SU-DHL-6 (cell line): ENCODE results near the gene PICK1.

Experiments used
- H2AFZ ChIP-seq: fragments of 200-600 bp; sonication (generic); 2 replicates; pipeline ENCODE4 v1.6.1; 2014; ENCODE audit warnings: low read depth, mild to moderate bottlenecking, moderate library complexity, mixed read lengths, antibody characterized with exemption, low read length; ENCODE audit not compliant: severe bottlenecking
- H3F3A ChIP-seq: fragments of 200-600 bp; shearing (Covaris generic); 2 replicates; pipeline ENCODE4 v1.6.0; 2016; ENCODE audit warnings: antibody characterized with exemption, mild to moderate bottlenecking; ENCODE audit not compliant: insufficient read depth
- H3K27ac ChIP-seq: fragments of 200-600 bp; sonication (generic); 2 replicates; pipeline ENCODE4 v1.5.1; 2016; ENCODE audit warnings: low read depth, mild to moderate bottlenecking, low read length, moderate library complexity, mixed read lengths
- H3K27me3 ChIP-seq: fragments of 200-600 bp; sonication (generic), shearing (Covaris generic); 2 replicates; pipeline ENCODE4 v1.6.0; 2014; ENCODE audit warnings: mild to moderate bottlenecking, low read length
- H3K36me3 ChIP-seq: fragments of 200-600 bp; sonication (generic); 2 replicates; pipeline ENCODE4 v1.6.1; 2014; ENCODE audit warnings: mild to moderate bottlenecking, low read length, mixed read lengths
- H3K4me2 ChIP-seq: fragments of 300-600, 200-600 bp; shearing (Covaris generic), sonication (generic); 2 replicates; pipeline ENCODE4 v1.6.0; 2014; ENCODE audit warnings: low read length, low read depth, mild to moderate bottlenecking; ENCODE audit not compliant: poor library complexity, severe bottlenecking
- H3K4me3 ChIP-seq: fragments of 200-600 bp; sonication (generic); 2 replicates; pipeline ENCODE4 v1.5.1; 2014; ENCODE audit warnings: antibody characterized with exemption, low read length, mild to moderate bottlenecking, mixed read lengths; ENCODE audit not compliant: insufficient read depth, poor library complexity, severe bottlenecking
- H3K79me2 ChIP-seq: fragments of 200-600 bp; sonication (generic); 2 replicates; pipeline ENCODE4 v1.6.1; 2014; ENCODE audit warnings: mild to moderate bottlenecking, low read length, moderate library complexity; ENCODE audit not compliant: insufficient read depth
- H3K9ac ChIP-seq: fragments of 200-600 bp; sonication (generic); 2 replicates; pipeline ENCODE4 v1.7.0; 2014; ENCODE audit warnings: mild to moderate bottlenecking, low read length
- H3K9me2 ChIP-seq: fragments of 200-600 bp; sonication (generic); replicated peaks from 2 replicates; pipeline ENCODE4 v1.6.1; 2014; ENCODE audit warnings: low read length; ENCODE audit not compliant: insufficient read depth
- H3K9me3 ChIP-seq: fragments of 200-600 bp; sonication (generic); 2 replicates; pipeline ENCODE4 v1.6.1; 2014; ENCODE audit warnings: low read length, mixed read lengths; ENCODE audit not compliant: insufficient read depth
- H4K20me1 ChIP-seq: fragments of 200-600 bp; sonication (generic); 2 replicates; pipeline ENCODE4 v1.6.1; 2014; ENCODE audit warnings: low read depth, mild to moderate bottlenecking, antibody characterized with exemption, low read length, moderate library complexity, mixed read lengths
- EZH2phosphoT487 ChIP-seq: fragments of 200-600 bp; sonication (generic), shearing (Covaris generic); conservative IDR thresholded peaks from 2 replicates; pipeline ENCODE4 v1.6.1; 2018; ENCODE audit warnings: mild to moderate bottlenecking, antibody characterized with exemption, low read length, moderate library complexity, mixed read lengths
- TF ChIP-seq, protein P1 (sequence below): fragments of 200-600 bp; sonication (generic); IDR thresholded peaks from one replicate; pipeline ENCODE4 v1.5.1; 2017; ENCODE audit warnings: antibody characterized with exemption, mild to moderate bottlenecking, low read length, moderate library complexity; ENCODE audit not compliant: insufficient read depth, poor library complexity, severe bottlenecking

The PICK1 gene

GRCh38 chr22:38023045-38023444 is 34.2 kb upstream of the PICK1 start:
- Histone ChIP-seq H3K9ac (no peak overlapping the region), H3K4me3 (no peak overlapping the region), H3K9me2 (no peaks in the 10 kb centered on the region), H3K27ac (no peak overlapping the region), H3K36me3 (no peaks in the 10 kb centered on the region), H3F3A (no peaks in the 10 kb centered on the region), H3K79me2 (no peaks in the 10 kb centered on the region), H4K20me1 (no peaks in the 10 kb centered on the region), H2AFZ (no peak overlapping the region), H3K27me3 (no peaks in the 10 kb centered on the region), H3K9me3 (no peaks in the 10 kb centered on the region), H3K4me2 (no peak overlapping the region)
- TF ChIP-seq, protein P1, sequence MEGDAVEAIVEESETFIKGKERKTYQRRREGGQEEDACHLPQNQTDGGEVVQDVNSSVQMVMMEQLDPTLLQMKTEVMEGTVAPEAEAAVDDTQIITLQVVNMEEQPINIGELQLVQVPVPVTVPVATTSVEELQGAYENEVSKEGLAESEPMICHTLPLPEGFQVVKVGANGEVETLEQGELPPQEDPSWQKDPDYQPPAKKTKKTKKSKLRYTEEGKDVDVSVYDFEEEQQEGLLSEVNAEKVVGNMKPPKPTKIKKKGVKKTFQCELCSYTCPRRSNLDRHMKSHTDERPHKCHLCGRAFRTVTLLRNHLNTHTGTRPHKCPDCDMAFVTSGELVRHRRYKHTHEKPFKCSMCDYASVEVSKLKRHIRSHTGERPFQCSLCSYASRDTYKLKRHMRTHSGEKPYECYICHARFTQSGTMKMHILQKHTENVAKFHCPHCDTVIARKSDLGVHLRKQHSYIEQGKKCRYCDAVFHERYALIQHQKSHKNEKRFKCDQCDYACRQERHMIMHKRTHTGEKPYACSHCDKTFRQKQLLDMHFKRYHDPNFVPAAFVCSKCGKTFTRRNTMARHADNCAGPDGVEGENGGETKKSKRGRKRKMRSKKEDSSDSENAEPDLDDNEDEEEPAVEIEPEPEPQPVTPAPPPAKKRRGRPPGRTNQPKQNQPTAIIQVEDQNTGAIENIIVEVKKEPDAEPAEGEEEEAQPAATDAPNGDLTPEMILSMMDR: no peak
- TF ChIP-seq EZH2phosphoT487: no peak

DNA sequence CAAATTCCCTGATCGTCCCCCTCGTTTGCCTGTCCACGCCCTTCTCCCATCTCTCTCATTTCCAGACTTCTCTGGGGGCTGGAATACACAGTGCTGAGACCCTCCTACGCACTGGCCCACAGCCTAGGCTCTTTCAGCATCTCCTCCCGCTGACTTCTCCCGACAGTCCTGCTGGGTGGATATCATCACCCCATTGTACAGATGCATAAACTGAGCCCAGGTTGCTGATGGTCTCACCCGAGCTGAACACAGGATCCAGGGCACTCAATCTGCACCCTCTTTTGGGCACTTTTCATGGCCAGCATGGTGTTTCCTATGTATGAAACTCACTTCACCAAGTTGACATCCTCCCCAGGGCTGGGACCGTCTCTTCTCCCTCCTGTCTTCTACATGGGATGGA is 31.7 kb upstream of the PICK1 start:
- Histone ChIP-seq H3K4me2 (no peak overlapping the region), H3K9me3 (no peaks in the 10 kb centered on the region), H2AFZ (no peak overlapping the region), H4K20me1 (no peaks in the 10 kb centered on the region), H3F3A (no peaks in the 10 kb centered on the region), H3K4me3 (no peak overlapping the region), H3K79me2 (no peaks in the 10 kb centered on the region), H3K36me3 (no peaks in the 10 kb centered on the region), H3K27me3 (no peaks in the 10 kb centered on the region), H3K9me2 (no peaks in the 10 kb centered on the region), H3K9ac (no peak overlapping the region), H3K27ac (no peak overlapping the region)
- TF ChIP-seq EZH2phosphoT487: no peak

DNA sequence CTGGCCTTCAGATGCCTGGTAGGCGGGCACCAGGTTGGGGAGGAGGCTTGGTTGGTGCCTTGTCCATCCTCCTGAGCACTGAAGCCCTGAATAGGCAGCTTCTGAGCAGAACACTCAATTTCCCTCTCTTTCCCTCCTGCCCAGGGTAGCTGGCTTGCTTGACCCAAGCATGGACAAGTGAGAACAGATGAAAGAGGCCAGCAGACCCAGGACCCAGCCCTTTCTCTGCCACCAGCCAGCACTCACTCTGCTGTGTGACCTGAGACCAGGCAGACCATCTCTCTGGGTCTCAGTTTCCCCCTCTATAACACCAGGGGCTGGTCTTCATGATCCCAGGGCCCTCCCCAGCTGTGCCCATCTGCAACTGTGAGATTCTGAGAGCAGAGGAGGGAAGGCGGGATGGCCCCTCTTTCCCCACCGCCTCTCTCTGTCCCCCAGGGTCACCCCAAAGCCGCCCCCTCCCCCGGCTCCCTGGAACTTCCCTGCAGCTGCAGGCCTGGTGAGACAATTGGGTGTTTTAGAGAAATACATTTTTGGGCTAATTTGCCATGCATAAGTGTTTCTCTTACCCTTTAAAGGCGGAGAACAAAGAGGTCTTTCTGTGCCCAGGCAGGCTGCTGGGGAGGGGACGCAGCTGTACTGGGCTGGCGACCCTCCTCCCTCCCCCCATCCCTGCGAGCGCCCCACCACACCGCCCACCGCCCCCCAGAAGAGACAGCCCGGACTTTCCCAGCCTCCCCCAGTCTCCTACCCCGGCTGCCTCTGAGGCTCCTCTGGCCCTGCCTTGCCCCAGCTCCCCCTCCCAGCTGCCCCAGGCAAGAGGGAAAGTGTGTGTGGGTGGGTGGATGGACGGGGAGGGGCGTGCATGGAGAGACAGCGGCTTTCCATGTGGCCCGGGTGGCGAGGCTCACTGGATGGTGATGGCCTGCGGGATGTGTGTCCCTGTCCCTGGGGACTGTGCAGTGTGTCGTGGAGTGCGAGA is 30.8 kb upstream of the PICK1 start:
- Histone ChIP-seq H3K4me2 (no peak overlapping the region), H3K36me3 (no peaks in the 10 kb centered on the region), H3K4me3 (no peak overlapping the region), H3F3A (no peaks in the 10 kb centered on the region), H2AFZ (no peak overlapping the region), H3K27ac (no peak overlapping the region), H3K9me3 (no peaks in the 10 kb centered on the region), H3K79me2 (no peaks in the 10 kb centered on the region), H3K9me2 (no peaks in the 10 kb centered on the region), H3K9ac (no peak overlapping the region), H4K20me1 (no peaks in the 10 kb centered on the region), H3K27me3 (no peaks in the 10 kb centered on the region)
- TF ChIP-seq EZH2phosphoT487: no peak
- TF ChIP-seq, protein P1: no peak

- Histone ChIP-seq H3K9ac (no peak overlapping the region), H3F3A (no peaks in the 10 kb centered on the region), H3K4me2 (no peak overlapping the region), H3K4me3 (no peak overlapping the region), H3K27ac (no peak overlapping the region), H3K36me3 (no peaks in the 10 kb centered on the region), H4K20me1 (no peaks in the 10 kb centered on the region), H2AFZ (no peak overlapping the region), H3K27me3 (no peaks in the 10 kb centered on the region), H3K9me2 (no peaks in the 10 kb centered on the region), H3K9me3 (no peaks in the 10 kb centered on the region), H3K79me2 (no peaks in the 10 kb centered on the region)
- TF ChIP-seq, protein P1: no peak
- no peak for TF ChIP-seq EZH2phosphoT487
These were observed 29.7 kb upstream of the PICK1 start for GRCh38 chr22:38027487-38027886.
